ENCODE measurements around the gene SMC3. TPM values are rescaled to one million over a fixed set of nuclear protein-coding genes. Genes with fewer than 3 reads are reported as not detected.

The SMC3 gene
- total and polyA plus RNA-seq, 8 donors = 9.3 to 40.6 (median 14.7) TPM

DNA sequence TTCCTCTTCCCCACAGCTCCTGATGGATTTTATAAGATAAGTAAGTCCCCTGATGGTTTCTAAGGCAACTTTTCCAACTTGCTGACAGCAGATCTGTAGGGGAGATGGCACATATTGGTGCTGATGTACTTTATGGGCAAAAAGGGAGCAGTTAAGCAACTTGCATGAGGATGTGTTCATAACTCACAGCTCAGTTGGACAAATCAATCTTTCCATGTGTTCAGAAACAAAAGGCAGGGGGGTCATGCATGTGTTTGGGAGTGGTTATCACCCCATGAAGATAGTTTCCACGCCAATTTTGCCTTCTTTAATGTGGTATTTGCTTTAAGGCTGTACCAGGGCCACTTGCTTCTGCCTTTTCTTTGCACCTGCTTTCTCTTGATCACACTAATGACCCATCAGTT is 82.8 kb downstream of the SMC3 start:
- H3K4me3 ChIP-seq = no peak overlapping the region
- DNase-seq = no peak
- intact Hi-C loops (cut with DNase I; ENCODE audit: low total_unique reads) = no loop called here
- WGBS, 5 donors = 31 to 50% (median 47%) methylated on average over 1 of the region's 1 CpG
- H3K9me3 ChIP-seq = no peaks in the 10 kb centered on the region
- no peak for TF ChIP-seq POLR2AphosphoS5 (IDR thresholded peaks at IDR 0.05)
- TF ChIP-seq CTCF (IDR thresholded peaks at IDR 0.05) = no peak
- no peak for TF ChIP-seq EP300 (IDR thresholded peaks at IDR 0.05)
- TF ChIP-seq POLR2A (IDR thresholded peaks at IDR 0.05) = no peak
- H3K4me1 ChIP-seq = no peaks in the 10 kb centered on the region
- H3K36me3 ChIP-seq = no peaks in the 10 kb centered on the region
- H3K27me3 ChIP-seq = peaks cover 0 to 80% (median 41%) of the 10 kb centered on the region in 3 donors
- H3K27ac ChIP-seq = no peak overlapping the region

- intact Hi-C loops (cut with DNase I; ENCODE audit: low total_unique reads) = no loop called here
- WGBS, 5 donors = 49 to 63% (median 50%) methylated on average over 12 of the region's 12 CpGs
- Histone ChIP-seq H3K27ac (peak overlapping the region in 1 of 5 donors; percentile 68), H3K4me3 (no peak overlapping the region), H3K36me3 (no peaks in the 10 kb centered on the region), H3K27me3 (peaks cover 0 to 74% (median 31%) of the 10 kb centered on the region in 3 donors), H3K9me3 (no peaks in the 10 kb centered on the region), H3K4me1 (no peaks in the 10 kb centered on the region)
- TF ChIP-seq EP300 (IDR thresholded peaks at IDR 0.05) (no peak), POLR2A (IDR thresholded peaks at IDR 0.05) (no peak), POLR2AphosphoS5 (IDR thresholded peaks at IDR 0.05) (no peak), CTCF (IDR thresholded peaks at IDR 0.05) (no peak)
- peak in 1 of 2 donors; percentile 41 for DNase-seq
These were observed 83.8 kb downstream of the SMC3 start for GRCh38 chr10:110651044-110651958.

- Histone ChIP-seq H3K36me3 (no peaks in the 10 kb centered on the region), H3K27me3 (peaks cover 0 to 69% (median 25%) of the 10 kb centered on the region in 3 donors), H3K4me1 (no peaks in the 10 kb centered on the region), H3K4me3 (no peak overlapping the region), H3K27ac (peak overlapping the region in 1 of 5 donors; percentile 68), H3K9me3 (no peaks in the 10 kb centered on the region)
- intact Hi-C loops (cut with DNase I; ENCODE audit: low total_unique reads) = no loop called here
- DNase-seq = no peak
- no peak for TF ChIP-seq POLR2AphosphoS5 (IDR thresholded peaks at IDR 0.05)
- TF ChIP-seq EP300 (IDR thresholded peaks at IDR 0.05) = no peak
- TF ChIP-seq CTCF (IDR thresholded peaks at IDR 0.05) = no peak
- TF ChIP-seq POLR2A (IDR thresholded peaks at IDR 0.05) = no peak
- 70 to 83% (median 79%) methylated on average over 6 of the region's 6 CpGs for WGBS, 5 donors
These were observed 85.1 kb downstream of the SMC3 start for GRCh38 chr10:110652475-110653118.

Small RNA genes within 50 kb of the gene (small RNA-seq; reads per million reads assigned to genes)
- 0 reads per million in 4 donors for gene RF00019

Other genes starting within 250 kb of the SMC3 start
- gene DUSP5, start 69.8 kb upstream of the SMC3 start, total RNA-seq = 10 to 100 TPM in 3 of 5 donors, 1 to 10 TPM in 1, under 1 TPM in 1; 0.58 to 22.3 (median 10.7) TPM
- 10 to 100 TPM in 2 of 3 donors, 1 to 10 TPM in 1; 9.9 to 23.2 (median 10.4) TPM for gene DUSP5, start 69.8 kb upstream of the SMC3 start, polyA plus RNA-seq
- gene RBM20, start 76.6 kb downstream of the SMC3 start, total RNA-seq = 1 to 10 TPM in 1 of 5 donors, under 1 TPM in 3, not detected in 1; under 0.01 to 6.2 (median 0.59) TPM
- 1 to 10 TPM in 1 of 3 donors, under 1 TPM in 1, not detected in 1; 0.25 to 2.3 TPM for gene RBM20, start 76.6 kb downstream of the SMC3 start, polyA plus RNA-seq